Fibroblast of peridontal ligament (primary cell): ENCODE results near the gene SCUBE2.
A peak's percentile ranks its signal among the peaks of the same experiment; 100 is the strongest.

Experiments
- DNase-seq: peaks from one replicate; pipeline ENCODE4 v3.0.0-alpha.2; 2010; ENCODE audit errors: extremely low read depth

The SCUBE2 gene

GRCh38 chr11:9091044-9091922 is at the start of gene SCUBE2:
Gene SCUBE2 (minus strand): TSS chr11:9091599. CDS start chr11:9091528, 71 bp downstream.
- DNase-seq, result no peak

- no peak for DNase-seq
These were observed 49.8 kb upstream of the SCUBE2 start for GRCh38 chr11:9141186-9141585.

GRCh38 chr11:9139628-9140357 is 48.4 kb upstream of the SCUBE2 start:
- DNase-seq, result no peak

- peak; percentile 82 for DNase-seq
These were observed 47.5 kb upstream of the SCUBE2 start for GRCh38 chr11:9138612-9139579.

- no peak for DNase-seq
These were observed 46.7 kb upstream of the SCUBE2 start for GRCh38 chr11:9138133-9138453.

GRCh38 chr11:9137293-9138132 is 46.1 kb upstream of the SCUBE2 start:
- peak; percentile 53 for DNase-seq

GRCh38 chr11:9136741-9137140 is 45.3 kb upstream of the SCUBE2 start:
- DNase-seq, result no peak

GRCh38 chr11:9133956-9134355 is 42.6 kb upstream of the SCUBE2 start:
- no peak for DNase-seq

GRCh38 chr11:9132203-9132878 is 40.9 kb upstream of the SCUBE2 start:
- DNase-seq, result no peak

- DNase-seq, result no peak
These were observed 38.9 kb upstream of the SCUBE2 start for GRCh38 chr11:9130297-9130696.

- DNase-seq, result no peak
These were observed 35.2 kb upstream of the SCUBE2 start for GRCh38 chr11:9126636-9127035.

- no peak for DNase-seq
These were observed 33.9 kb upstream of the SCUBE2 start for GRCh38 chr11:9125185-9125886.

- DNase-seq, result no peak
These were observed 32.4 kb upstream of the SCUBE2 start for GRCh38 chr11:9123595-9124304.

GRCh38 chr11:9121469-9121796 is 30.0 kb upstream of the SCUBE2 start:
- DNase-seq, result no peak

- DNase-seq, result no peak
These were observed 29.5 kb upstream of the SCUBE2 start for GRCh38 chr11:9120664-9121468.

GRCh38 chr11:9118277-9118676 is 26.9 kb upstream of the SCUBE2 start:
- DNase-seq, result no peak

- DNase-seq, result no peak
These were observed 20.7 kb upstream of the SCUBE2 start for GRCh38 chr11:9112075-9112474.
